Testis (tissue), 3 donors: ENCODE measurements around the gene MXD1. TPM values are rescaled to one million over a fixed set of nuclear protein-coding genes. Genes with fewer than 3 reads are reported as not detected.

Experiments
- DNase-seq: peaks from one replicate; pipeline ENCODE4 v3.0.0-alpha.2; 2019
- H3K27ac ChIP-seq, 2 donors: fragments of 200-600 bp; sonication (generic); one replicate each; pipeline ENCODE4 v1.5.1; 2019
- H3K27me3 ChIP-seq: fragments of 200-600 bp; sonication (generic); one replicate; pipeline ENCODE4 v1.5.1; 2019
- H3K36me3 ChIP-seq: fragments of 200-600 bp; sonication (generic); one replicate; pipeline ENCODE4 v1.5.1; 2017; ENCODE audit warnings: low read depth; ENCODE audit errors: missing control alignments
- H3K4me1 ChIP-seq: fragments of 200-600 bp; sonication (generic); one replicate; pipeline ENCODE4 v1.5.1; 2019
- H3K4me3 ChIP-seq, 2 donors: fragments of 200-600 bp; sonication (generic); one replicate each; pipeline ENCODE4 v1.5.1; 2017 to 2019
- H3K9me3 ChIP-seq: fragments of 200-600 bp; sonication (generic); one replicate; pipeline ENCODE4 v1.5.1; 2017
- POLR2A ChIP-seq: fragments of 450-650 bp; IDR thresholded peaks from one replicate; pipeline ENCODE4 v1.6.1; 2017; ENCODE audit warnings: antibody characterized with exemption, mild to moderate bottlenecking, moderate library complexity
- WGBS, 2 donors: methylation state at CpG; one replicate each; pipeline ENCODE4 v1.1.5; 2018; 5-methylcytosine and 5-hydroxymethylcytosine counted together
- intact Hi-C: fragments of 100-400 bp; cut with DNase I; formaldehyde crosslinking; loops from one replicate; pipeline ENCODE4 v1.15.1; 2023; ENCODE audit warnings: low total_unique reads
- polyA plus RNA-seq: library from polyadenylated mRNA; stranded (reverse); fragments of 350-450 nt; fragmentation: Illumina TruSeq; extraction: RNeasy Lipid Tissue Mini Kit (QIAGEN cat#74804); gene quantifications from one replicate; pipeline ENCODE4 v1.2.3, GENCODE V29; 2014; ENCODE audit warnings: low read depth, low replicate concordance; ENCODE audit not compliant: insufficient read depth
- total RNA-seq, 2 donors: library from RNA; depleted of rRNA; stranded (reverse); fragments of >200 nt; gene quantifications; one replicate each; pipeline ENCODE4 v1.2.3, GENCODE V29; 2016
- TF ChIP-seq, protein P1 (sequence below), 3 experiments: fragments of 450-650 bp in 2 of 3; fragments of 200-600 bp in 1 of 3; sonication (generic) in 1 of 3; IDR thresholded peaks; one replicate each; pipeline ENCODE4 v1.5.1; 2016 to 2019; ENCODE audit warnings: antibody characterized with exemption in 3 of 3, mild to moderate bottlenecking in 2 of 3, moderate library complexity in 1 of 3

The MXD1 gene
- total and polyA plus RNA-seq, 3 donors from 2014 or later: 8.4 to 16.8 (median 11.0) TPM

DNA sequence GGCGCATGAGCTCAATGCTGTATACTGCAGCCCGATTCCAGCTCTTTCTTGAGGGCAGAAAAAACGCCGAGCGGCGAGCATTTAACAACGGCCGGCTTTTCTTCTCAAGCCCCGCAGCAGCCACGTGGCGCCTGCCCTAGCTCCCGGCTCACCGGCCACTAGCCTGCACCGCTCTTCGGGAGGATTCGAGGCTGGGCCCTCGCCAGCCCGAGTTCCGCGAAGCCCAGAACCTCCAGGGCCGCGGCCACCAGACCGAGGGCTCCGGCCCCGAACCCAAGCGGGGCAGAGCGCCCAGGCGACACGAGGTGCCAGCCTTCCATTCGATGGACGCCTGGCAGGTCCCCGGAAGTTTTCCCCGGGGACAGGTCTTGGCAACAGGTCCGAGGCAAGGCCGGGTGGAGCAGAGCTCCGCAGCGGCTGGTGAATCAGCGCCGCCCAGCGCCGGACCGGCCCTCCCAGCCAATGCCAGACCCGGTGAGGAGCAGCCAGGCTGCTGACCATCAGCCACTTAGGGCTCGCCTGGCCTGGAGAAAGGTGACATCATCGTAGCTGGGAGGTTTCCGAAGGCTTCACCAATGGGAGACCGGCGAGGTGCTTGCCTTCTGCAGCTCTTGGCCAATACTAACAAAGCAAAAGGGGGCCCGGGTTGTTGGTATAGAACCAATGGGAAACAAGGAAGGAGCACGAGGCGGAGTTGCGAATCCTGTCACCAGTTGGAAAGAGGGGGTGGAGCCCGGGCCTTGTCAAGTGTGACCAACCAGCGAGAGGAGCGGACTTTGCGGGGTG, 552 bp upstream of the MXD1 start:
- peak; percentile 100 for DNase-seq
- Histone ChIP-seq H3K4me3 (peak overlapping the region; percentile 62 to 90), H3K4me1 (peaks cover 8% of the 10 kb centered on the region), H3K27ac (peak overlapping the region; percentile 91 to 95), H3K27me3 (no peaks in the 10 kb centered on the region), H3K36me3 (no peaks in the 10 kb centered on the region), H3K9me3 (no peaks in the 10 kb centered on the region)
- WGBS, 2 donors: 0 to 1% methylated on average over 17 to 50 of the region's 56 CpGs
- intact Hi-C loops: loop anchor here (5.0 to 10.0 kb wide), 2 partner anchors 170 to 228 kb away; partner anchors contain the start of gene PCBP1
- TF ChIP-seq, protein P1, sequence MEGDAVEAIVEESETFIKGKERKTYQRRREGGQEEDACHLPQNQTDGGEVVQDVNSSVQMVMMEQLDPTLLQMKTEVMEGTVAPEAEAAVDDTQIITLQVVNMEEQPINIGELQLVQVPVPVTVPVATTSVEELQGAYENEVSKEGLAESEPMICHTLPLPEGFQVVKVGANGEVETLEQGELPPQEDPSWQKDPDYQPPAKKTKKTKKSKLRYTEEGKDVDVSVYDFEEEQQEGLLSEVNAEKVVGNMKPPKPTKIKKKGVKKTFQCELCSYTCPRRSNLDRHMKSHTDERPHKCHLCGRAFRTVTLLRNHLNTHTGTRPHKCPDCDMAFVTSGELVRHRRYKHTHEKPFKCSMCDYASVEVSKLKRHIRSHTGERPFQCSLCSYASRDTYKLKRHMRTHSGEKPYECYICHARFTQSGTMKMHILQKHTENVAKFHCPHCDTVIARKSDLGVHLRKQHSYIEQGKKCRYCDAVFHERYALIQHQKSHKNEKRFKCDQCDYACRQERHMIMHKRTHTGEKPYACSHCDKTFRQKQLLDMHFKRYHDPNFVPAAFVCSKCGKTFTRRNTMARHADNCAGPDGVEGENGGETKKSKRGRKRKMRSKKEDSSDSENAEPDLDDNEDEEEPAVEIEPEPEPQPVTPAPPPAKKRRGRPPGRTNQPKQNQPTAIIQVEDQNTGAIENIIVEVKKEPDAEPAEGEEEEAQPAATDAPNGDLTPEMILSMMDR (IDR thresholded peaks at IDR 0.05): peak in 1 of 3 experiments; percentile 22
- peak; percentile 96 for TF ChIP-seq POLR2A

DNA sequence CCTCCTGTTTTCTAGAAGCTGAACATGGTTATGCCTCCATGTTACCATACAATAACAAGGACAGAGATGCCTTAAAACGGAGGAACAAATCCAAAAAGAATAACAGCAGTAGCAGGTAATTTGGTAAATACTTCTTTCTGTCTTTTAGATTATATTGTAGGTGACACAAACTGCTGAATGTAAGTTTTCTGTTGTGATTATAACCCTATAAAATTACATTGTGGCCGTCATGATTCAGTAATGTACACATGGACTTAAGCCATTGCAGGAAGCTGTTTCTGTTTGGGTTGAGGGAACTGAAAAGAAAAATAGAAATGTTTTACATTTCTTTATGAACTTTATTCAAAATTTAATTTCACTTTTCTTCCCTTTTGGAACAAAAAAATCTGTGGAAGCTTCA, 1.2 kb downstream of the MXD1 start:
- peaks cover 8% of the 10 kb centered on the region for H3K4me1 ChIP-seq
- intact Hi-C loops: loop anchor here (10.0 kb wide), 1 partner anchor 169 kb away; the partner anchor contains the start of gene PCBP1
- DNase-seq: no peak
- TF ChIP-seq, protein P1 (IDR thresholded peaks at IDR 0.05): no peak
- no peak for TF ChIP-seq POLR2A
- H3K27ac ChIP-seq: no peak overlapping the region
- no peaks in the 10 kb centered on the region for H3K36me3 ChIP-seq
- peak overlapping the region in 1 of 2 donors; percentile 89 for H3K4me3 ChIP-seq
- H3K9me3 ChIP-seq: no peaks in the 10 kb centered on the region
- no peaks in the 10 kb centered on the region for H3K27me3 ChIP-seq
- 39 to 49% methylated on average over 2 of the region's 2 CpGs for WGBS, 2 donors

DNA sequence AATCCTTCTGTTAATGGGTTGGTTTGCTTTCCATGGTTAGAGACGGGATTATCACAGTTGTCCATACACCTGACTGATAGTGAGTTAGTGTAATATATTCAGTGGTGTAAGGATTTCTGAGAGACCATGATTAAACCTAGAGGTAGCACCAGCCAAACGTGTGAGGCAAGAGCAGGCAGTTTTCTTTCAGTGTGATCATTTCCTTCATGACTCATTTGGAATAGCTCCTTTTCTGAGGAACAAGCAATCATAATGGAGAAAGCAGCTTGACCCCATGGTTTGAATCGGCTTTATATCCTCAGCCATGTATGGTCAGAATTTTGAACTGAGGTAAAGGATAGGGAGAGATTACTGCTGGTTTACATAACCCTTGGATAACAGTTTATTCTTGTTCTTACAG, 2.9 kb downstream of the MXD1 start:
- Histone ChIP-seq H3K4me3 (no peak overlapping the region), H3K27ac (no peak overlapping the region), H3K9me3 (no peaks in the 10 kb centered on the region), H3K27me3 (no peaks in the 10 kb centered on the region), H3K4me1 (peaks cover 8% of the 10 kb centered on the region), H3K36me3 (no peaks in the 10 kb centered on the region)
- intact Hi-C loops: loop anchor here (10.0 kb wide), 1 partner anchor 167 kb away; the partner anchor contains the start of gene PCBP1
- no peak for TF ChIP-seq POLR2A
- TF ChIP-seq, protein P1 (IDR thresholded peaks at IDR 0.05): no peak
- 60 to 75% methylated on average over 3 of the region's 3 CpGs for WGBS, 2 donors
- no peak for DNase-seq

DNA sequence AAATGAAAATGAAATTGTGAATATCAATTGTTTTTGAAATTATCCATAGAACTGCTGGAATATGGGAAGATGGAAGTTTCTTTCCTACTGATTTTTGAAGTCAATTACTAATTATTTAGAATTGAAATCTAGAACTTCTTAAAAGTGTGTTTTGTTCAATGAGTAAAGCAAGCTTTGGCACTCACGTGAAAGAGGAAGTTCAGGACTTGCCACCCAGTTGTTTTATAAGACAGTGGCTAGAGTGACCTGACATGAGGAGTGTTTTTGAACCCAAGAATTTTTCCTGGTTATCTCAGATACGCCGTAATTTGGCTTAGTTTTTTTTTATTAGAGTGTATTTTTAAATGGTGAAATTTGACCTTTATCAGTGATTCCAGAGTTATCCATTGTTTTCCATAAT, 3.5 kb downstream of the MXD1 start:
- TF ChIP-seq, protein P1 (IDR thresholded peaks at IDR 0.05): no peak
- no peak for TF ChIP-seq POLR2A
- Histone ChIP-seq H3K36me3 (no peaks in the 10 kb centered on the region), H3K27me3 (no peaks in the 10 kb centered on the region), H3K27ac (no peak overlapping the region), H3K4me1 (peaks cover 6% of the 10 kb centered on the region), H3K9me3 (no peaks in the 10 kb centered on the region), H3K4me3 (no peak overlapping the region)
- DNase-seq: no peak
- WGBS, 2 donors: 56 to 77% methylated on average over 3 of the region's 3 CpGs
- intact Hi-C loops: loop anchor here (10.0 kb wide), 1 partner anchor 166 kb away; the partner anchor contains the start of gene PCBP1
